GM12873 (cell line): ENCODE data around the gene THSD8.

Source experiments
- TF ChIP-seq, protein P1 (sequence below): IDR thresholded peaks from 2 replicates; pipeline ENCODE4 v1.5.1; 2012; ENCODE audit warnings: low read depth, mild to moderate bottlenecking, moderate library complexity, low read length, control low read depth; ENCODE audit not compliant: insufficient read depth; ENCODE audit errors: missing control alignments

THSD8 gene

GRCh38 chr19:12786141-12786870, 15.6 kb upstream of the THSD8 start:
- TF ChIP-seq, protein P1, sequence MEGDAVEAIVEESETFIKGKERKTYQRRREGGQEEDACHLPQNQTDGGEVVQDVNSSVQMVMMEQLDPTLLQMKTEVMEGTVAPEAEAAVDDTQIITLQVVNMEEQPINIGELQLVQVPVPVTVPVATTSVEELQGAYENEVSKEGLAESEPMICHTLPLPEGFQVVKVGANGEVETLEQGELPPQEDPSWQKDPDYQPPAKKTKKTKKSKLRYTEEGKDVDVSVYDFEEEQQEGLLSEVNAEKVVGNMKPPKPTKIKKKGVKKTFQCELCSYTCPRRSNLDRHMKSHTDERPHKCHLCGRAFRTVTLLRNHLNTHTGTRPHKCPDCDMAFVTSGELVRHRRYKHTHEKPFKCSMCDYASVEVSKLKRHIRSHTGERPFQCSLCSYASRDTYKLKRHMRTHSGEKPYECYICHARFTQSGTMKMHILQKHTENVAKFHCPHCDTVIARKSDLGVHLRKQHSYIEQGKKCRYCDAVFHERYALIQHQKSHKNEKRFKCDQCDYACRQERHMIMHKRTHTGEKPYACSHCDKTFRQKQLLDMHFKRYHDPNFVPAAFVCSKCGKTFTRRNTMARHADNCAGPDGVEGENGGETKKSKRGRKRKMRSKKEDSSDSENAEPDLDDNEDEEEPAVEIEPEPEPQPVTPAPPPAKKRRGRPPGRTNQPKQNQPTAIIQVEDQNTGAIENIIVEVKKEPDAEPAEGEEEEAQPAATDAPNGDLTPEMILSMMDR: no peak

GRCh38 chr19:12786952-12787351, 14.9 kb upstream of the THSD8 start:
- TF ChIP-seq, protein P1: no peak

DNA sequence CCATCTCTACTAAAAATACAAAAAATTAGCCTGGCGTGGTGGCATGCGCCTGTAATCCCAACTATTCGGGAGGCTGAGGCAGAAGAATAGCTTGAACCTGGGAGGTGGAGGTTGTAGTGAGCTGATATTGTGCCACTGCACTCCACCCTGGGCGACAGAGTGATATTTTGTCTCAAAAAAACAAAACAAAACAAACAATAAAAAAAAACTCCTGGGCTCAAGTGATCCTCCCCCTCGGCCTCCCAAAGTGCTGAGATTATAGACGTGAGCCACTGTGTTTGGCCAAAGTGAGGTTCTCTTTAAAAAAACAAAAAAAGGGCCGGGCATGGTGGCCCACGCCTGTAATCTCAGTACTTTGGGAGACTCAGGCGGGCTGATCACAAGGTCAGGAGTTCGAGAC, 14.4 kb upstream of the THSD8 start:
- TF ChIP-seq, protein P1: no peak

DNA sequence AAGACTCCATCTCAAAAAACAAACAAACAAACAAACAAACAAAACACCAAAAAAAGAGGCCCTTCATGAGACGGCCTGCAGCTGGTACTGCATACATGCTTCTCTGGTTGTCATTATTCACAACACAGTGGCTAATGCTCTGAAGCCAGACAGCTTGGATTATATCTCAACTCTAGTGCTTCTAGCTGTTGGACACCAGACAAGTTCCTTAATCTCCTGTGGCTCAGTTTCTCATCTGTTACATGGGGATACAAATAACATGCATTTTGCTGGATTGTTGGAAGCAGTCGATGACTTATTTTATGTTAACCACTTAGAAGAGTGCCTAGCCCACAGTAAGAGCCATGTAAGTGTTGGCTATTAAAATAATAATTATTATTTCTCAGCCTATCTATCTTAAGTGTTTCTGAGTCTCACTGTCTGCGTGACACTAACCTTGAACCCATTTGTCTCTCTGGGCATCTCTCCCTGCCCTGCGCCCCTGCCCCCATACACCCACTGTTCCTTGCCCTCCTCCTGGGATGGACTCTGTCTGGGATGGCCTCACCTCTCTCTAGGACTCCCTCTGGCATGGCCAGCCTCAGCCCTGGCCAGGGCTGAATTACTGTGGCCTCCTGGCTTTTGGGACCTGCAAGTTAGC, 13.7 kb upstream of the THSD8 start:
- TF ChIP-seq, protein P1: no peak

DNA sequence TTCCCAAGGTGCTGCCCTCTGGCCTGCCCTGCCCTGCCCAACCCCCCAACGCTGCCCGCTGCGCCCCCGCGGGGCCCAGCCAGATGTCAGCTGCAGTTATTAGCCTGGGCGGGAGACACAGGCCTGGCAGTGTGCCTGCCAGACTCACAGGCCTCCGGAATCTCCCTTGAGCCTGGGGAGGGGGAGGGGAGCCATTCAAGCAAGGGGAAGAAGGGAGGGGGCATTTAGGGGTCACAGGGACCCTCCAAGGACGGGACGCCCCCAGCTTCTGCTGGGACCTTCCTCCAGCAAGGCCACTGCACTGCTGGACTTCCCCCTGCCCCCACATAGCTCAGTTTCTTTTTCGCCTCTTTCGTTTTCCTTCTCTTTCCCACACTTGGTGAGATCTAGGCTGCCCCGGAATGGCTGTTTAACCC, 13.2 kb upstream of the THSD8 start:
- TF ChIP-seq, protein P1: no peak

- TF ChIP-seq, protein P1: no peak
Measured at GRCh38 chr19:12789098-12789903, 12.6 kb upstream of the THSD8 start.
